ENCODE results near the gene DZANK1.

- TF ChIP-seq REST (IDR thresholded peaks at IDR 0.05; ENCODE audit: insufficient read depth in 1 of 2, low read depth in 2 of 2, low read length in 2 of 2) (no peak), POLR2AphosphoS5 (IDR thresholded peaks at IDR 0.05; ENCODE audit: low read depth, low read length) (no peak)
These were observed 75.1 kb downstream of the DZANK1 start for GRCh38 chr20:18391686-18392085.
